Muscle of back (tissue), 11 donors: ENCODE measurements around the gene CPSF4L. TPM values are rescaled to one million over a fixed set of nuclear protein-coding genes. Genes with fewer than 3 reads are reported as not detected.
"Not testable (repeated sequence)": the region's sequence is repeated elsewhere in the genome, so short reads cannot be mapped to it uniquely, and the experiment has no call there.

ENCODE experiments used
- DNase-seq, 3 donors: peaks; one replicate each; pipeline versions ENCODE4 v3.0.0 to v3.0.0-alpha.2; 2013
- polyA plus RNA-seq, 10 donors: library from polyadenylated mRNA; unstranded; fragments of 120-200 nt; gene quantifications; one replicate each; pipeline ENCODE4 v1.2.1, GENCODE V29; 2013; ENCODE audit not compliant: insufficient read length in 10 of 10

CPSF4L gene
- polyA plus RNA-seq, 10 donors: 0.30 TPM; not detected in 9

DNA sequence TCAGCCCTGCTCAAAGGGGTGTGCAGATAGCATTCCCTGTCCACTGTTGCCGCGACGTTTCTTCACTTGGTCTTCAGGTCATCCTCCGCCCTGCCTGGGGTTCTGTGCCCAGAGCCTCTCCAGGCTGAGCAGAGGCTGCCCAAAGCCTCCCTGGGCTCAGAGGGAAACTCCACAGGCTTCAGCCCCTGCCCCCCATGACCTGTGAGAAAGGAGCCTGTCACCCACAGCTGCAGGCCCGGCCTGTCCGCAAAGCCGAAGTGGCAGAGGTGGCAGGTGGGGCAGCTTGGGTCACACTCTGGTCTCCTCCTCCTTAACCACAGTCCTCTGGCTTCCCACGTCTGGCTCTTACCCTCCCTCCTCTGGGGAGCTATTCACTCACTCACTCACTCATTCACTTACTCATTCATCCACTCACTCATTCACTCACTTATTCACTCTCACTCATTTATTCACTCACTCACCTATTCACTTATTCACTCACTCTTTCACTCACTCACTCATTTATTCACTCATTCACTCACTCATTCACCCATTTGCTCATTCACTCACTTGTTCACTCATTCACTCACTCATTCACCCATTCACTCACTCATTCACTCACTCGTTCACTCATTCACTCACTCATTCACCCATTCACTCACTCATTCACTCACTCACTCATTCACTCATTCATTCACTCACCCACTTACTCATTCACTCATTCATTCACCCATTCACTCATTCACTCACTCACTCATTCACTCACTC, 7.1 kb upstream of the CPSF4L start:
- no peak for DNase-seq

DNA sequence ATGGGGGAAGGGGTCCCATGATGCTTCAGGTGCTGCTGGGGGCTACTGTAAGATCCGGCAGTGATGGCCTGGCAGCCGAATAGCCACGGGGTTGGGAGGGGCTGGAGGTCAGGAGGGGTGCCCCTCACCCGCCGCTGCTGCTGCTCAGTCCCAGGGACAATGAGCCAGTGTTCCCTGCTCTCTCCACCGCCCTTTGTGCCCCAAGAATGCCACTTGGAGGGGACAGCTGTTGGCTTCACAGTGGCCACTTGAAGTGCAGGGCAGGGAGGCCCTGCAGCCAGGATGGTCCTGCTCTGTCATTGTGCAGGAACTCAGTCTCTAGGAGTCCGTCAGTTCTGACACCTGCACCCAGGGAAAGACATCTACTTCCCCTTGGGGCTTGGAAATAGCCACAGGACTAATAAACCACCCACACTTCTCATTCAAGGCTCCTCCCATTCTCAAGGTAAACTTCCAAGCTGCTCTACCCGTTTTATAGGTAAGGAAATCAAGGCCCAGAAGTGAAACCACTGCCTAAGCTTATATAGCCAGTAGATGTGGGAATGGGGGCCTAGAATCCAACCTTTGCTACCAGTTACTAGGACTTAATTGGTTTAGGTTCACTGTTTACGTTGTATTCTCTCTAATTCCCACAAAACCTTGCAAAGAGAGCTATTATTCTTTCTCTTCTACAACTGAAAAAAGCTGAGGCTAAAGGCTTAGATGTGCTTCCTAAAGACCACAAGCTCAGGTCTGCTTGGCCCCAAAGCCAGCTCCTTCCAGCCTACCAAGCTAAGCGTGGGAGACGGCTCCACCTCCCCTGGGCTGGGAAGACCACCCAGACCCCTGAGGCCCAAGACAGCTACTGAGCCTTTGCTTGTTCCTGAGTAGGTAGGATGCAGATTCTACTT, 6.2 kb upstream of the CPSF4L start:
- DNase-seq: no peak

DNA sequence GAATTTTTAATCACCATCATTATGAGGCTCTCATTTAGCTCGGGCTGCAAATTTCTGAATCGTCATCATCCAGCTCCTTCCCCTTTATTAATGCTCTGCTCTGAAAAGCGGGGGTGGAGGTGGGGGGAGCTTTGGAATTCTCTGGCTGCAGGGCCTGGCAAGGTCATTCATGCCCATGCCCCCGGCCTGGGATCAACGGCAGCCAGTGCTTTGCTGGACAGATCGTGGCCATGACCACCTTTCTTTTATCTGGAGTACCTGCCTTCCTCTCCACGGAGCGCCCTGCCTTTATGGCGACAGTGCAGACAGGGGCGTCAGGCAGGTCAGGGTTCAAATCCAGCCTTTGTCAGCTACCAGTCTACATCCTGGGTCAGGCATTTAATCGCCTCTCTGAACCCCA, 5.1 kb upstream of the CPSF4L start:
- DNase-seq: no peak

DNA sequence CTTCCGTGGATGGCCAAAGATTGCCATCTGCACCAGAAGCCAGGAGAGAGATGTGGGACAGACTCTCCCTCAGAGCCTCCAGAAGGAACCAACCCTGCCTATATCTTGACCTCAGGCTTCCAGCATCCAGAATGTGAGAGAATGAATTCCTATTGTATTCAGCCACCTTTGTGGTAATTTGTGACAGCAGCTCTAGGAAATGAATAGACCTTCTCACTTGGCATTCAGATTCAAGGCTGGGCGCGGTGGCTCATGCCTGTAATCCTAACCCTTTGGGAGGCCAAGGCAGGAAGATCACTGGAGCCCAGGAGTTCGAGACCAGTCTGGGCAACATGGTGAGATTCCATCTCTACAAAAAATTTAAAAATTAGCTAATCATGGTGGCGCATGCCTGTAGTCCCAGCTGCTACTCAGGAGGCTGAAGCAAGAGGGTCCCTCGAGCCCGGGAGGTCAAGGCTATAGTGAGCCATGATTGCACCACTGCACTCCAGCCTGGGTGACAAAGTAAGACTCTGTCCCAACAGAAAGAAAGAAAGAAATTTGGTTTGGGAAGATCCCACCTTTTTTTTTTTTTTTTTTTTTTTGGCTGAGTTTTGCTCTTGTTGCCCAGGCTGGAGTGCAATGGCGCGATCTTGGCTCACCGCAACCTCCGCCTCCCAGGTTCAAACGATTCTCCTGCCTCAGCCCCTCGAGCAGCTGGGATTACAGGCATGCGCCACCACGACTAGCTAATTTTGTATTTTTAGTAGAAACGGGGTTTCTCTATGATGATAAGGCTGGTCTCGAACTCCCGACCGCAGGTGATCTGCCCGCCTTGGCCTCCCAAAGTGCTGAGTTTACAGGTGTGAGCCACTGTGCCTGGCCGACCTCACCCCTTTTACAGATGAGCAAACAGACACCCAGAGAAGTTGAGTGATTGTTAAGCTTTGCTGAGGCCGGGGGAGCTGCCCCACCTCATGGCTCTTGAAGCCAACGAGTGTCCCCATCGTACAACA, 4.3 kb upstream of the CPSF4L start:
- DNase-seq: no peak

DNA sequence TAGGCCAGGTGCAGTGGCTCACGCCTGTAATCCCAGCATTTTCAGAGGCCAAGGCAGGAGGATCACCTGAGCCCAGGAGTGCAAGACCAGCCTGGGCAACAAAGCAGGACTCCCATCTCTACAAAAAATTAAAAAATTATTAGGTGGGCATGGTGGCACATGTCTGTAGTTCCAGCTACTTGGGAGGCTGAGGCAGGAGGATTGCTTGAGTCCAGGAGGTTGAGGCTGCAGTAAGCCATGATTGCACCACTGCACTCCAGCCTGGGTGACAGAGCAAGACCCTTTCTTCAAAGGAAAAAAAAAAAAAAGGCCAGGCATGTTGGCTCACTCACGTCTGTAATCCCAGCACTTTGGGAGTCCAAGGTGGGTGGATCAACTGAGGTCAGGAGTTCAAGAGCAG, 2.8 kb upstream of the CPSF4L start:
- DNase-seq: not testable (repeated sequence)

DNA sequence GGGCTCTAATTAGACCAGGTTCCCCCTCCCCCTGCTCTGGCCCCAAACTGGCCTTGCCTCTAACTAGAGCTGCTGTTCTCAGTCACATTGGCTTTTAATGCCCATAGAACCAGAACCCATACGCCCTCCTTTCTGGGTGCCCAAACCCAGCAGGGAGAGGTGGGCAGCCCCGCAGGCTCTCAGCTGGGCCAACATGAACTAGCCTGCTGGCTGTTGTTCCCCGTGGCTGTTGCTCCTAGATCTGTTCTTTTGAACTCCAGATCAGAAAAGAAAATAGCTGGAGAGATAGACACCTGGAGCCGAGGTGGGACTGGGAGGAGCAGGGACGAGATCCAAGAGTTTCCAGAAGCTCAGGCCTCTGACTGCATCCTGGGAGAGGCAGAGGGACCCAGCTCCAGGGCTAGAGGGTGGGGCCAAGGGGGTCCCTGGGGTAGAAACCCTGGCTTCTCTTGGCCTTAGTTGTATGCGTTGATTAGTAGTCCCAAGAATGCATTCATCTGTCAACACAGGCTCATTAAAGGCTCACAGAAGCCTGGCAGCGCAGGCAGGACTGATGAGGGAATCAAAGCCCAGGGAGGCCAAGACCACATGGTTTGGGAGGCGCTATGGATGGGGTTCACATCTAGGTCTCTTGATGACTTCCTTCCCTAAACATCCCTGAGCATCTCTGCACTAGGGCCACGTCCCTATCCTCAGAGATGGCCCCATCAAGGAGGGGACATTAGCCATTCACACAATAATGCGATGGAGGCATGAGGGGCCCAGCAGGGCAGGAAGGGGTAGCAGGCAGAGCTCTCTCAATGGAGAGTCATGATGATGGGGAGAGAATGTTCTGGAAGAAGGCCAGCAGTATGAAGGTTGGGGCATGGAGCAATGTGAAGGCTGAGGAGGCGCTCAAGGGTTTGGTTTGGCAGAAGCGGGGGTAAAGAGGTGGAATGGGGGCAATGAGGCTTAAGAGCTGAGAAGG, 1.3 kb upstream of the CPSF4L start:
- no peak for DNase-seq

DNA sequence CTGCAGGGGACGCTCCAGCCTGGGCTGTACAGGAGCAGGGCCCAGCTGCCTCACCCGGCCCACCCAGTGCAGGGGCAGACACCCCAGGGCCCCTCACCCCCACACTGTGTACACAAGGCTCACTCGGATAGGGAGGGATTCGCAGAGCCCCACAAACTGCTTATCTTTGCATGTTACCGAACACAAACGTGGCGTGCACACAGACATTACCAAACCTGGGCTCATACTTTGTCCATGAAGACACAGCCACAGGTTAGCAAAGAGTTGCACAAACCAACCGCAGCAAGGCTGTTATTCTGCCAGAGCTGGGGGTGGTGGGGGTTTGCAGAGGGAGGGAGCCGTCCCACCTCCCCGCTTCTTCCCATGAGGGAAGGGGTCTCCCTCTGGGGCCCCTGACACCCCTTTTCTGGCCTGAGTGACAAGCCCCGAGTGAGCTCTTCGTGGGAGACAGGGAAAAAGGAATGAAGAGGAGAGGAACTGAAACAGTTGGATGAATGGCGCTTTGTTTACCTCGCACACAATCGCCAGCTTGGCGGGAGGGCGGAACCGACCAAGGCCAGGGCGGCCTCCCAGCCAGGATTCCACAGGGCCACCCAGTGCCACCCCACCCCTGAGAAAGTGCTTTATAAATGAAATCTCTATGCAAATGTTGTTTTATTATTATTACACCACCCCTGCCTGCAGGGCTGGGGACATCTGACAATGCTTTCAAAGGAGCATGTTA, 434 bp upstream of the CPSF4L start:
- DNase-seq: no peak

DNA sequence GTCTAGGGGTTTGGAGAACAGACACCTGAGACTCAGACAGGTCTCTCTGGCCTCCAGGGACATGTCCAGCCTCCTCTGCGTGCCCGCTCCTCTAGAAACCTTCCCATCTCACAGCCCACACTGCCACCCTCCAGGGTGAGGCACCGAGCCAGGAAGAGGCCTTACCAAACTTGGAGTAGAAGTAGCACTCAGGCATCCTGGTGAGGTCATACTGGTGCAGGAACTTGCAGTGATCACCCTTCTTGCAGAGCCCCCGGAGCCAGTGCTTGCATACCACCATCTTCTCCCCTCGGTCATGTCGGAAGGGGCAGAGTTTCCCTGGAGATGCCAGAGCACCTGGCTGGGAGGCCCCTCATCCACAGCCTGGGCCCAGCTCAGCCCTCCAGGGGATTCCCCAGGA, 4.2 kb downstream of the CPSF4L start:
- DNase-seq: no peak

DNA sequence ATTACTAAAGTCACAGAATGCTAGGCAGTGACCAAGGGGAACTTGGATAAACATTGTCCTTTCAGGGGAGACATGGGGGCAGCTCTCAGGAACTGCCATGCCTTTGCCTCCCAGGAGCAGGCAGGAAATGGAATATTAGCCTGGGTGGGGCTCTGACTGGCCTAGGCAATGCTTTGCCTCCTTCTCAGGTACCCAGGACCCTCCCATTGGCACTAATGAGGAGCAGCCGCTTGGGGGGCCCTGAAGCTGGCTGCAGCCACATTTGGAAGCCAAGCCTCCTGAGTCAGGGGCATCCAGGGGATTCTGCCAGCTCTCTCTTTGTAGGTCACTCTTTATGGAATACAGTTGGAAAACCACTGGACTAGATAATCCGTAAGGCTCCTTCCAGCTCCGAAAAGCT, 5.5 kb downstream of the CPSF4L start:
- no peak for DNase-seq

DNA sequence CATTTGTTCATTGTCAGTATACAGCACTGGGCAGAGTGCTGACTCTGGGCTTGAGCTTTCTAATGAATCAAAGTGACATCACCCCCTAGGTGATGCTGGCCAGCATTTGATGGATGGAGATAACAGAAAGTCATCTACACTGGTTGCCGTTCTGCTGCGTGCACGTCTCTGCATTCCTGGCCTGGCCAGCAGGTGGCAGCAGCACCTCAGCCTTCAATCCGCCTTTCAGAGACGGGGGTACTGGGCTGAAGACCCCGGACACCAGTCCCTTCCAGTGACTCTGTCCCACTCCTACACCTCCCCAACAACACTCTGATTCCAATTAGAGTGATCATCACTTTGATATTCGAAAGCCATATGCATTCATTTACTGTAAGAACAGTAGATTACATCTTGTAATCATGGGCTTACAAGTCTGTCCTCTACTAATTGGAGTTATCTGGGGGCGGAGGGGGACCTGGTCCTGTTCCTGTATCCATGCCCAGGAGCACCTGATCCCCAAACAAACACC, 6.0 kb downstream of the CPSF4L start:
- peak; percentile 16 to 70 (median 61) for DNase-seq

DNA sequence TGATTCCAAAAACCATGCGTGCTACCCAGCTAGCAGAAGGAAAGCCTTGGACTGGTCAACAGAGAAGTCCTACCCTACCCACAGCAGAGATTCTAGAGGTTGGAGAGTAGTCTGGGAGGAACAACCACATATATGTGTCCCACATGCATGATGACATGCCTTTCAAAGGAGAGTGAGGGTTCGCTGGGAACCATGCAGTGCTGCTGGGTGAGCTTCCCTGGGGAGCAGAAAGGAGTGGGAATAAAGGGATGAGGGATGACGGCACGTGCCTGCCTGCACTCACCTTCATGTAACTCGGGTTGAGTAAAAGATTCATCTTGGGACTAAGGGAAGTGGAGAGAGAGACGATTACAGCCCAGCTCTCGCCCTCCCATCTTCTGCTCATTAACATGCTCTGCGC, 9.8 kb downstream of the CPSF4L start:
- no peak for DNase-seq

DNA sequence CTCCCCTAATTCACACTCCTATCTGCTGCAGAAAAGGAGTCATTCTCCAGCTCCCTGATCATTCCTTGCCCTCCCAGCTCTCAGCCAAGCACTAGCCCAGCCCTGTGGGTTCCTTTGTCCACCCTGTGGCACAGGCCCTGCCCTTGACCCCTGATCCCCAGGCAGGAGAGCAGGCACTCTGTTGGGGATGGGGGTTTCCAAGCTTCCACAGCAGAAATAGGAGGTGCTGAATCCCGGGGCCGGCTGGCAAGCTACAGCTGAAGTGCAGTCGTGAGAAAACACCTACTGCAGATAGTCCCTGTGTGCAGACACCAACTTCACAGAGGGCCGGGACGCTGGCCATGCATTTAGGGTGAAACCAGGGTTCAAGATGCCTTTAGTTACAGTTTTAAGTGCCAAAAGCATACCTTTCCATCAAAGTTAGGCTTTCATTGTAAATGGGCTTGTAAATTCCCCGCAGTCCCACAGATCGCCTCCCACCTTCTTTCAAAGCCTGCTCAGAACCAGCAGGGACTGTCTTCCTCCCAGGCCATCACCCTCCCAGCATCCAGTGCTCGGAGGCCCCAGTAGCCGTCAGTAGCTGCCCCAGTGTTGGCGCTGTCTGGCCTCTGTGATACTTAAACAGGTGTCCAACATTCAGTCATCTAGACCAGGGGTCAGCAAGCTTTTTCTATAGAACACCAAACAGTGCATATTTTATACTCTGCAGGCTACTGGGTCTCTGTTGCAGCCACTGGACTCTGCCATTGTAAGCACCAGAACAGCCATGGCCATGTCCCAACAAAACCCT, 10.6 kb downstream of the CPSF4L start:
- no peak for DNase-seq

DNA sequence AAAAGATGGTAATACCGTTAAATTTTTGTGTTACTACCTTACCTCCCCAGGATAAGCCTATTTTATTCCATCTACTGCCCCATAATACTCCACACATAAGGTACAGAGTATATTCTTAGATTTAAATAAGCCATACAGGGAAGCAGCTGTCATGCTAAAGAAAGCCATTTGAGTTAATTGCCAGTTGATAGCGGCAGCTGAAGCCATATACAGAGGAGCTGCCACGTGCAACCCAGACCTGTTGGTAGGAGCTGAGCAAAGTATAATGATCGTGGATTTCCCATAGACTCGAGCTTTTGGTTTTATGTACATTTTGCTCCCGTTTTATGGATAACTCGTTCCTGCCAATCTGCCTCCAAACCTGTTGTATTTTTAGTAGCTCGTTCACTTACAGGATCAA, 12.0 kb downstream of the CPSF4L start:
- no peak for DNase-seq

DNA sequence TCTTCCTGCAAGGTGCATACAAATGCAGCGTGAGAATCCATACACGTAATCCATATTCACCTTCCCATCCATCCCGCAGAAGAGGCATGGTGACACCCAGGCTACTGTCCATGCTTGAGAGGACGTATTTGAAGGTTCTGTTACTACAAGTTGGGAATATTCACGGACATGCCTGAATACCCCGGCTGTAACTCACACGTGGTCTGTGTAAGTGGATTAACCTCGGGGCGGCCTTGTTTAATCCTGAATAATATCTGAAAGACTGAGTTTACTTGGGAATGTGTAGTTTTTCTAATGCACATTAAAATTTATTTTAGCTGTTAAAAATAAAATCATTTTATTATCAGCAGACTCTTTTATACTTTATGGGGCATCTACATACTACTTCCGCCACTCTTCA, 13.1 kb downstream of the CPSF4L start:
- no peak for DNase-seq

DNA sequence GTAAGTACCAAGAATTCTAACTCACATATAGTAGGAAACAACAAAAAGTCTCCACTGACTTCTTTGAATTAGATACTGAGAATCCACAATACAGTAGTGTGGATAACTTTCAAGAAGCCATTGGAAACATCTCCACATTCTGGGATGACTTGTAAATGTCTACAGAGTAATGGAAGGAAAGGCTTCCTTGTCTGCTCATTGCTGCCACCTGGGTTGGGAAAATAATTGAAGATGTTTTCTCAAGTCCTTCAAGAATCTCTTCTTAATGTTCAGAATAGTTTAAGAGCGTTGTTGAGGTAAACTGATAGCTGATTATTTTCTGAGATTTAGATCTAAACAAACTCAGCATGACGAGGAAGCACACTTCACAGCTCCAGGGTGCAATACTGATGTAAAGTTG, 14.0 kb downstream of the CPSF4L start:
- no peak for DNase-seq

DNA sequence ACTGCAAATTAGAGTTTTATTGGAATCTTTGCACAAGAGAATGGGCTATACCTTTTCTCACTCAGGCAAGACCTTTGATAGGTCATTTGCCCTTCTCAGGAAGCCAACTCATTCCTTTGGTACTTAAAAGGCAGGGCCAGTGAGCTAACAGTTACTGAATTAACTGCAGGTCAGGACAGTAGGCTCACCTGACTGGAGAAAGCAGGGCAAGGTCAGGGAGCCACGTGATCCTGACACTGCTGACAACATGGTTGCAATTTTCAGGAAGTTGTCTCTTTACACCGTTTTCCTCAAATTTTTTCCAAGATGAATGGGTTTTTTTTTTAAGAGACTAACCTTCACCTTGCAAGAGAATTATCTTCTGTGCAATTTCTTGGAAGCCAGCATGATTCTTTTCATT, 21.1 kb downstream of the CPSF4L start:
- no peak for DNase-seq

DNA sequence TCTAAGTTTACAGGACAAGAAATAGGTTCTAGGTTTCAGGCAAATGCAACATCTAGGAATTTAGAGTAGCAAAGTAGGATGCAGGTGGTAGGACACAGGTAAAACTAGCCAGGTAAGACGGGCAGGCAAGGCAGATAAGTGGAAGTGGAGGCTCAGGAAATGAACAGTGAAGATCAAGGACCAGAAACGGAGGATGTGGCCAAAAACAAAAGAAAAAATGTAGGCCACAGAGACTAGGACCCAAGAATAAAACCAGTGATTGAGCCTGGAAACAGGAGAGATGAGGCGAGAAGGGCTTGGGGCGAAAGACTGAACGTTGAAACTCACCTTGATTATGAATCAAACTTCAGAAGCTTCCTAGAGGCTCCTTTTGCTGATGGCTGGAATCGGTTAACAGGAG, 24.0 kb downstream of the CPSF4L start:
- DNase-seq: no peak

DNA sequence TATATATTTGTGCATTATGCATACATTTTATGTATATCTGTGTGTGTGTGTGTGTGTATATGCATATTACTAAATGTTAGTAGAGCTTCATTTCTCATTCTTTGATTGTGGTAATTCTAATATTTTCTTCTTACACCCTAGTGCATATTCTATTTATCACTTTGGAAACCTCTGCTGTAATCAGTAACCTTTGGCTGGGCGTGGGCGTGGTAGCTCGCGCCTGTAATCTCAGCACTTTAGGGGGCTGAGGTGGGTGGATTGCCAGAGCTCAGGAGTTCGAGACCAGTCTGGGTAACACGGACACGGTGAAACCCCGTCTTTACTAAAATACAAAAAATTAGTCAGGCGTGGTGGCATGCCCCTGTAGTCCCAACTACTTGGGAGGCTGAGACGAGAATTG, 26.9 kb downstream of the CPSF4L start:
- no peak for DNase-seq
